Endothelial cell of umbilical vein (primary cell): Measurements from ENCODE around the gene MAP2K5. TPM values are rescaled to one million over a fixed set of nuclear protein-coding genes. Genes with fewer than 3 reads are reported as not detected.

Experiments used
- BruUV-seq: library from RNA; stranded (reverse); fragments of 400-500 nt; replicated peaks from 2 replicates; lab custom pipeline; 2021; lab: Mats Ljungman, UMichigan
- CTCF ChIA-PET: fragments of 300-600, 350-600 bp; sonication (Branson Sonifier 250); formaldehyde crosslinking; loops from one replicate; lab custom pipeline; 2021; ENCODE audit warnings: antibody characterized with exemption, inconsistent platforms; lab: Charles Lee
- POLR2A ChIA-PET: fragments of 300-600, 350-600 bp; sonication (Branson Sonifier 250); formaldehyde crosslinking; loops from one replicate; lab custom pipeline; 2021; ENCODE audit warnings: antibody characterized with exemption, inconsistent platforms; lab: Charles Lee
- DNase-seq: peaks from one replicate; pipeline ENCODE4 v3.0.0-alpha.2; 2011; ENCODE audit warnings: low read depth, low spot score
- FAIRE-seq: peaks from 2 replicates; lab custom pipeline; 2011; peaks lifted over from hg19 to GRCh38; lab: Jason Lieb, UNC
- H2AFZ ChIP-seq: 2 replicates; pipeline ENCODE4 v1.6.0; 2012; ENCODE audit warnings: low read depth, low read length, control low read depth, inconsistent platforms
- H3K27ac ChIP-seq: 2 replicates; pipeline ENCODE4 v1.5.1; 2011; ENCODE audit warnings: low read depth, mild to moderate bottlenecking, control low read depth, low read length, moderate library complexity; ENCODE audit not compliant: insufficient read depth
- H3K27me3 ChIP-seq, 2 experiments: 2 replicates each; pipeline versions ENCODE4 v1.6.0 to v1.6.1; 2011; ENCODE audit warnings: low read length in 2 of 2, mixed read lengths in 1 of 2; ENCODE audit not compliant: control insufficient read depth in 2 of 2, insufficient read depth in 2 of 2
- H3K36me3 ChIP-seq, 2 experiments: 2 replicates in 1 of 2; 3 replicates in 1 of 2; pipeline ENCODE4 v1.5.1; 2011; ENCODE audit warnings: low read length in 2 of 2, mild to moderate bottlenecking in 1 of 2, moderate library complexity in 1 of 2; ENCODE audit not compliant: control insufficient read depth in 2 of 2, insufficient read depth in 2 of 2; ENCODE audit errors: extremely low read depth in 1 of 2
- H3K4me1 ChIP-seq: 3 replicates; pipeline ENCODE4 v1.5.1; 2011; ENCODE audit warnings: mild to moderate bottlenecking, low read length; ENCODE audit not compliant: control insufficient read depth, insufficient read depth; ENCODE audit errors: extremely low read depth
- H3K4me2 ChIP-seq: 2 replicates; pipeline ENCODE4 v1.6.1; 2011; ENCODE audit warnings: low read length, control low read depth, mixed read lengths; ENCODE audit not compliant: insufficient read depth
- H3K4me3 ChIP-seq, 3 experiments: fragments of 200-600 bp in 1 of 3; sonication (generic), shearing (Covaris generic) in 1 of 3; replicated peaks in 1 of 3; 2 replicates each; pipeline ENCODE4 v1.5.1; 2011 to 2016; ENCODE audit warnings: control low read depth in 3 of 3, low read length in 3 of 3, mild to moderate bottlenecking in 2 of 3, inconsistent platforms in 1 of 3, low read depth in 1 of 3, moderate library complexity in 1 of 3; ENCODE audit not compliant: insufficient read depth in 1 of 3
- H3K79me2 ChIP-seq: 2 replicates; pipeline ENCODE4 v1.6.0; 2012; ENCODE audit warnings: low read length, inconsistent platforms; ENCODE audit not compliant: control insufficient read depth, insufficient read depth
- H3K9ac ChIP-seq: replicated peaks from 2 replicates; pipeline ENCODE3; 2011; ENCODE audit warnings: low read length, control low read depth; ENCODE audit not compliant: insufficient read depth; ENCODE audit errors: extremely low read depth
- H3K9me1 ChIP-seq: replicated peaks from 3 replicates; pipeline ENCODE4 v1.6.0; 2011; ENCODE audit warnings: mild to moderate bottlenecking, low read length; ENCODE audit not compliant: control insufficient read depth, insufficient read depth; ENCODE audit errors: extremely low read depth
- H3K9me3 ChIP-seq: replicated peaks from 2 replicates; pipeline ENCODE4 v1.5.1; 2012; ENCODE audit warnings: low read length, inconsistent platforms; ENCODE audit not compliant: control insufficient read depth, insufficient read depth
- H4K20me1 ChIP-seq: replicated peaks from 2 replicates; pipeline ENCODE3; 2011; ENCODE audit warnings: mild to moderate bottlenecking, low read length; ENCODE audit not compliant: control insufficient read depth, insufficient read depth; ENCODE audit errors: extremely low read depth
- EZH2 ChIP-seq: IDR thresholded peaks from 2 replicates; pipeline ENCODE4 v1.6.1; 2012; ENCODE audit warnings: borderline replicate concordance, low read depth, mild to moderate bottlenecking, moderate library complexity, low read length, inconsistent platforms; ENCODE audit not compliant: severe bottlenecking
- GATA2 ChIP-seq: IDR thresholded peaks from 2 replicates; pipeline ENCODE4 v1.7.0; 2011; ENCODE audit warnings: low read depth, mild to moderate bottlenecking, moderate library complexity, mixed read lengths, low read length; ENCODE audit not compliant: insufficient read length, insufficient read depth
- JUN ChIP-seq: IDR thresholded peaks from 2 replicates; pipeline ENCODE4 v1.6.1; 2011; ENCODE audit warnings: borderline replicate concordance, low read depth; ENCODE audit not compliant: insufficient read length, insufficient read depth
- MAX ChIP-seq: IDR thresholded peaks from 2 replicates; pipeline ENCODE4 v1.6.1; 2011; ENCODE audit not compliant: insufficient read depth, insufficient read length
- MYC ChIP-seq: IDR thresholded peaks from one replicate; pipeline ENCODE4 v1.6.1; 2011; ENCODE audit warnings: mild to moderate bottlenecking, low read depth, low read length
- POLR2A ChIP-seq: IDR thresholded peaks from 2 replicates; pipeline ENCODE4 v1.6.1; 2012; ENCODE audit warnings: low read depth, mild to moderate bottlenecking, control low read depth, low read length
- POLR2AphosphoS5 ChIP-seq: IDR thresholded peaks from 2 replicates; pipeline ENCODE4 v1.6.1; 2012; ENCODE audit warnings: low read depth, mild to moderate bottlenecking, control low read depth, low read length, moderate library complexity; ENCODE audit not compliant: insufficient read depth
- dilution Hi-C: fragments of 300-500 bp; cut with MboI; formaldehyde crosslinking; loops from one replicate; pipeline ENCODE4 v1.15.0; 2019; ENCODE audit warnings: low sequenced_read_pairs; ENCODE audit not compliant: extremely low pct_ligation_motif_present
- intact Hi-C: fragments of 100-400 bp; cut with micrococcal nuclease; formaldehyde crosslinking; loops from one replicate; pipeline ENCODE4 v1.10.0; 2022
- polyA plus RNA-seq, 4 experiments: library from polyadenylated mRNA; depleted of rRNA in 3 of 4; stranded (reverse) in 3 of 4; unstranded in 1 of 4; fragments of >200 nt; gene quantifications; 2 replicates each; pipeline versions ENCODE4 v1.2.1 to v1.2.3, GENCODE V29; 2011 to 2012; ENCODE audit warnings: missing spikeins in 1 of 4
- total RNA-seq: library from RNA; stranded (reverse); gene quantifications from 2 replicates; pipeline ENCODE4 v1.2.3, GENCODE V29; 2021

The MAP2K5 gene
- total and polyA plus RNA-seq, 2 donors (not counting 3 experiments of a cell fraction or from before 2014, with no cell fraction given) = 4.9 to 24.7 TPM

GRCh38 chr15:67841513-67841762, 298.9 kb downstream of the MAP2K5 start:
- DNase-seq (no peak), FAIRE-seq (no peak)
- H3K27me3 ChIP-seq = peaks cover 10 to 12% of the 10 kb centered on the region in 2 experiments
- H3K79me2 ChIP-seq = no peaks in the 10 kb centered on the region
- H2AFZ ChIP-seq = no peak overlapping the region
- dilution Hi-C loops (no loop called here), intact Hi-C loops (loop anchor here (2.0 kb wide), 1 partner anchor 585 kb away; no protein-coding TSS in a partner anchor)
- no peak overlapping the region for H3K9ac ChIP-seq
- CTCF ChIA-PET = interaction anchor here (1.1 to 2.0 kb wide), 5 partner anchors 12 to 397 kb away, joined by 3 to 12 read pairs (median 6); no protein-coding TSS in a partner anchor
- peaks cover 17% of the 10 kb centered on the region for H3K4me1 ChIP-seq
- H3K27ac ChIP-seq = no peak overlapping the region
- H3K4me2 ChIP-seq = no peak overlapping the region
- no TSS peak for BruUV-seq
- no peaks in the 10 kb centered on the region for H3K9me1 ChIP-seq
- H3K9me3 ChIP-seq = no peaks in the 10 kb centered on the region
- no peak overlapping the region for H3K4me3 ChIP-seq
- TF ChIP-seq POLR2AphosphoS5 = no peak
- POLR2A ChIA-PET = no interaction called here
- H4K20me1 ChIP-seq = no peaks in the 10 kb centered on the region
- no peaks in the 10 kb centered on the region for H3K36me3 ChIP-seq

- Histone ChIP-seq H3K27me3 (peaks cover under 1 to 3% of the 10 kb centered on the region in 2 experiments), H3K9me3 (no peaks in the 10 kb centered on the region), H3K9me1 (no peaks in the 10 kb centered on the region), H3K4me1 (peaks cover 17% of the 10 kb centered on the region), H3K9ac (no peak overlapping the region), H2AFZ (peak overlapping the region; percentile 39), H4K20me1 (no peaks in the 10 kb centered on the region), H3K4me2 (no peak overlapping the region), H3K36me3 (no peaks in the 10 kb centered on the region), H3K79me2 (no peaks in the 10 kb centered on the region), H3K27ac (no peak overlapping the region), H3K4me3 (no peak overlapping the region)
- dilution Hi-C loops = no loop called here
- ChIA-PET CTCF (no interaction called here), POLR2A (no interaction called here)
- intact Hi-C loops = no loop called here
- DNase-seq (no peak), FAIRE-seq (no peak)
- no TSS peak for BruUV-seq
- no peak for TF ChIP-seq MYC
- no peak for TF ChIP-seq POLR2A
- TF ChIP-seq GATA2 = no peak
- no peak for TF ChIP-seq EZH2
- no peak for TF ChIP-seq MAX
- no peak for TF ChIP-seq POLR2AphosphoS5
- no peak for TF ChIP-seq JUN
Measured at GRCh38 chr15:67843092-67843501, 300.6 kb downstream of the MAP2K5 start.
